DMS114 treated with DMSO at 0.1 percent for 48 hours (cell line): ENCODE results near the gene OLR1.

Source experiments
- DNase-seq: peaks from one replicate; lab custom pipeline; 2025; ENCODE audit not compliant: unreplicated experiment; lab: John Stamatoyannopoulos, UW

OLR1 gene

DNA sequence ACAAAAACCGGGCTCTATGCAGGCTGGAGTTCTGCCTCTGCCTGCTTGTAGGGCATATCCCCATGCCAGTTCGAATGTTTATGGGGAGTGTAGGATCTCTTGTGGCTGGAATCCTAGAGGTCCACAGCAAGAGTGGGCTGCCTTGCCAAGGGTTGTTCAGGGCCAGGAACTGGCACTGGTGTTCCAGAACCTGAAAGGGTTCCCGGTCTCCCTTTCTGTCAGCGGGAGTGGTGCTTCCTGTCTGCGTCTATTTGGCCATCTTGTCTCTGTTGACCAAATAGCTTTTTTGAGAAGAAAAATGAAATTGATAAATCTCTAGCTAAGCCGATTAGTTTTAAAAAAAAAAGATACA, 17.8 kb downstream of the OLR1 start:
- no peak for DNase-seq

DNA sequence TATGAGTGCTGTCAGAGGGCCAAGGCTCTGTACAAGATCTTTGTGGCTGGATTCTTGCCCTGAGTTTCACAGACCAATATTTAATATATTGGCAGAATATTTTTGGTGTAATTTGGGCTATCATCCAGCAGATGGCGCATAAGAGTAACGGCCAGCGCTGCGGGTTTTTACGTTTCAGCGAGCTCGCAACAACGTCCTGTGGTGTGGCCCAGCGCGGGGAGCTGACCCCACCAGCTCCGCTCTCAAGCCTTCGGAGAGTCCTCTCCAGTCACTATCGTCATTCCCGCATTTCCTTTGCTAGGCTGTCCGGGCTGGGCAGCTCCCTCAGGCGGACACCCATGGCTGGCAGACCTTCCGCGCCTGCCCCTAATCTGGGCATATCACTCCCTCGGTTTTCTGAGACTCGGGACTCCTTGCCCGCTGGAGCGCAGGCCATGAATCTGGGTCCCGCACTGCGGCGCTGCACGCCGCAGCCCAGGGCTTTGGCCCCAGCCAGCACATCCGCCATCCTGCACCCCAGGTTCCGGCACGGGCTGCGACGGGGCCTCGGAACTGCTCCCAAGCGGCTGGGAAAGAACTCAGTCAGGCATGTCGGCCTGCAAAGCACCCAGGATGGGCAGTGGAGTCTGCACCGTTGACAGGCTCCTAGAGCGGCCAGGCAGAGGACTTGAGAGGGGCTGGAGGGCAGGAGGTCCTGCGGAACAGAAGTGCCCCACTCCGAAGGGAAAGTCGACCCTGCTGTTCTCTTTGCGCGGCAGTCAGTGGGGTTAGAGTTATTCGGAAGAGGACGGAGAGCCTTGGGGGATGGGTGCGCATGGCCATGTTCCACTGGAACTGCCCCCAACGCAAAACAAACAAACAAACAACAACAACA, 18.4 kb downstream of the OLR1 start:
- peak; percentile 74 for DNase-seq

DNA sequence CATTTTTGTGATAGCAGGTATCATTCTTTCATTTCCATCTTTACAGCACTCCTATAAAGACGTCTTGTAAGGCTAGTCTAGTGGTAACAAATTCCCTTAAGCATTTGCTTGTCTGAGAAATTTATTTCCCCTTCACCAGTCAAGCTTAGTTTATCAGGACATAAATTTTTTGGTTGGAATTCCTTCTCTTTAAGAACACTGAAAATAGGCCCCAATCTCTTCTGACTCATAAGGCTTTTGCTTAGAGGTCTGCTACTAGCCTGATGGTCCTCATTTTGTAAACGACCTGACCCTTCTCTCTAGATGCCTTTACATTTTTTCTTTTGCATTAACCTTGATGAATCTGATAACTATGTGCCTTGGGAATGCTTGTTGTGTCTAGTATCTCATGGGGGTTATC, 20.3 kb downstream of the OLR1 start:
- DNase-seq, result no peak

DNA sequence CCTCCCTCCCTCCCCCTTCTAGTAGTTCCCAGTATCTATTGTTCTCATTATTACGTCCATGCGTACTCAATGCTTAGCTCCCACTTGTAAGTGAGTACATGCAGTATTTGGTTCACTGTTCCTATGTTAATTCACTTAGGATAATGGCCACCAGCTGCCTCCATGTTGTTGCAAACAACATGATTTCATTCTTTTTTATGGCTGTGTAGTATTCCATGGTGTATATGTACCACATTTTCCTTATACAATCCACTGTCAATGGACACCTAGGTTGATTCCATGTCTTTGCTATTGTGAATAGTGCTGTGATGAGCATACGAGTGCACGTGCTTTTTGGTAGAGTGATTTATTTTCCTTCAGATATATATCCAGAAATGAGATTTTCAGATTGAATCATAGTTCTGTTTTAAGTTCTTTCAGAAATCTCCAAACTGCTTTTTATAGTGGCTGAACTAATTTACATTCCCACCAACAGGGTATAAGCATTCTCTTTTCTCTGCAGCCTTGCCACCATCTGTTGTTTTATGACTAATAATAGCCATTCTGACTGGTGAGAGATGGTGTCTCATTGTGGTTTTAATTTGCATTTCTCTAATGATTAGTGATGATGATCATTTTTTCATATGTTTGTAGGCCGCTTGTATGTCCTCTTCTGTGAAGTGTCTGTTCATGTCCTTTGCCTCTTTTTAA, 24.1 kb downstream of the OLR1 start:
- DNase-seq, result no peak

DNA sequence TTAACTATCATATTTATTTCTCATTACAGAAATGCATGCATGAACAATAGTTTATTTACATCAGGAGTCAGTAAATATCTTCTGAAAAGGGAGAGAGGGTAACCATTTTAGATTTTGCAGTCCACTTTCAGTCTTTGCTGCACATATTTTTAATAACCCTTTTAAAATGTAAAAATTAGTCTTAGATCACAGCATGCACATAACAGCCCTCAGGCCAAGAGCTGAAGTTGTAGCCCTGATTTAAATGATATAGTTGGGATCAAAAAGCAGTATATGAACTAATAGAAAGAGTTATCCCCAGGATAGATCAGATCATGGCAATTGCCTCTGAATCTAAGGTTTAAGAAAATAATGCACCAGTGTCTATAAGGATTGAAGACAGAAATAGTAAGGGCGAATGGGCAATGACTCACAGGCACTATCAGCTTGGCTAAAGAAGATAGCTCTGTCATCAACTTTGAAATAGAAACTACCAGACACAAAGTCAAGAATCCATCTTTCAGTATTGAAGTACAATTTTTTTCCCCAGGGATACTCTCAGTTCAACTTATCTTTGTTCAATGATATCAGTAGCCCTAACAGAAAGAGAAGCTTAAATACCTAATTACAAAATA, 28.8 kb downstream of the OLR1 start:
- DNase-seq, result no peak

DNA sequence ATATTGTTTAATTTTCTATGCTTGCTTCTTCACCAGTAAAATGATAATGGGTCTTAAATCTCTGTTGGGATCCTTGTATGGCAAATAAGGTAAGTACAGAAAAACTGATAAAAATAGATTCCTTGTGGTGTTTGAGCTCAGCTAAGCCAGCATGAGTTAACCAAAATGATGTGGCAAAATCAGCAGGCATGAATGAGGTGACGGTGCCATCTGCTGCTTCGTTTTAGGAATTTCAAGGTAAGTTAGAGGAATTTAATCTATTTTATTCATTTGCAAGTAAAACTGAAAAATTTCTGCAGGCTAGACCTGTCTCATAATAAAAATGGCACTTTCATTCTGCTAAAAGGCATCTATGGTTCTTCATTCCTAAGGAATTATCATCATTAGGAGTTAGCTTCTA, 31.9 kb downstream of the OLR1 start:
- DNase-seq, result peak; percentile 56

DNA sequence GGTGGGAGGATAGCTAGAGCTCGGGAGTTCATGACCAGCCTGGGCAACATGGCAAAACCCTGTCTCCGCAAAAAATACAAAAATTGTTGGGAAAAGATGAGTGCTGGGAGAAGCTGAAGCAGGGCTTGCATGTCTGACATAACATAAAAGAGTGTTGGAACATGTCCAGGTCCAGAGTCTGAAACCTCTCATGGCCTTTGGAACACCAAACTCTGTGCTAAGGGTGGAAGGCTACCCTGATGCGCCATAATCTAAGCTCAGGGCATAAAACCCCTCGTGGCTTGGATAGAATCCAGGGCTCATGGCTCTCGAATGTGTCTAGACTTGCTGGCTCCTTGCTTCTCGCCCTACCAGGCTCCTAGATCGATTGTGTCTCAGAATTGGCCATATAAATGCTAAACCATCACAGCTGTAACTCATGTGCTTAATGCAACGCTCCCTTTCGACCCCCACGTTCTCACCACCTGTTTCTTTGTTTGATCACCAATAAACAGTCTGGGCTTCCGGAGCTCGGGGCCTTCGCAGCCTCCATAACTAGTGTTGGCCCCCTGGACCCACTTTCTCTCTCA, 35.2 kb downstream of the OLR1 start:
- no peak for DNase-seq

DNA sequence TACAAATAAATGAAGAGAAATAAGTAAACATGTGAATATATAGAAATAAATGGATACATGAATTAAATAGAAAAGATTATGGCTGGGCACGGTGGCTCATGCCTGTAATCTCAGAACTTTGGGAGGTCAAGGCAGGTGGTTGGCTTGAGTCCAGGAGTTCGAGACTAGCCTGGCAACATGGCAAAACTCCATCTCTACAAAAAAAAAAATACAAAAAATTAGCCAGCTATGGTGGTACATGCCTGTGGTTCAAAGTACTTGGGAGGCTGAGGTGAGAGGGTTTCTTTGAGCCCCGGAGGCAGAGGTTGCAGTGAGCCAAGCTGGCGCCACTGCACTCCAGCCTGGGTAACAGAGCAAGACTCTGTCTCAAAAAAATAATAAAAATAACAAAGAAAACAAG, 36.8 kb downstream of the OLR1 start:
- DNase-seq, result no peak

DNA sequence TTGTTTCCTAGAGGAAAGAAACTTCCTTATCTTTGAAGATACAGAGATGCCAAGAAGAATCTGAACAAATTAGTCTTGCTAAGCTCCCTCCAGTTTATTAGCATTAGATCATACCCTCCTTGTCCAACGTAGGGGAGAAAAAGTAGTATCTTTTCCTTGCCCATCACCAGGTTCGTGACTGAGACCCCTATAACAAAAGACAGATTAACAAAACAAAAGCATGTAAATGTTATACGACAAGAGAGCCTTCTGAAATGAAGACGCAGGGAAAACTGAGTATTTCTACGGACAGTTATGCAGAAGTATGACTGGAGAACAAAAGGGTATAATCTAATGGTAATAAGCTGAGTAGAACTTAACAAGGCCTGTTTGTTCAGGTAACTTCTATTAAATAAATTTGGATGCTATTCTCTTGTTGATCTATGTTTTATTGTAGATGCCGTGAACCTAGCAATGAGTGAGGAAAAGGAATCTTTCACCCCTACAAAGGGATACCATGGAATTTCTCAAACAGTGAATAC, 39.0 kb downstream of the OLR1 start:
- DNase-seq, result no peak

DNA sequence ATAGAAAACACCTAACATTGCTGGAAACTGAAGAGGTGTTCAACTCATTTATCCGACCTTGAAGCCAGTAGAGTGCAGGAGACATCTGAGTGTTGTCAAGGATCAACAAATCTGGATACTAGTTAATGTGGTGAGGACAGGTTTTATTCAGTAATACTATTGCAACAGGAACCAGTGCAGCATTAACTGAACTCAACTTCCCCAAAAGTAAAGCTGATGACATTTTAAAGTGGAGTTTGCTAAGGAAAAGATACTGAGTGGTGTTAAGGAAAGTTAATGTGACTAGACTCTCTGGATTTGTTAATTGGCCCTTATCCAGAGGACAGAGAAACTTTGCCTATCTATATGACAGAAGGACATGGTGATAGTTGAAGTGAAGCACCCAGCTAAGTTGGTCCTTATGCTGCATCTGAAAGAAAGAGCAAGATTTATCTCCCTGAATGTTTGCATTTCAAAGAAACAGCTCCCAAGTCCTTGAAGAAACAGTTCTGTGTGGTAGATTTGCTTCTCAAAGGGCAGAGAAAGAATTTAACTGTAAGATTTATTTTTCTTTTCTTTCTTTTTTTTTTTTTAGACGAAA, 40.7 kb downstream of the OLR1 start:
- DNase-seq, result no peak

DNA sequence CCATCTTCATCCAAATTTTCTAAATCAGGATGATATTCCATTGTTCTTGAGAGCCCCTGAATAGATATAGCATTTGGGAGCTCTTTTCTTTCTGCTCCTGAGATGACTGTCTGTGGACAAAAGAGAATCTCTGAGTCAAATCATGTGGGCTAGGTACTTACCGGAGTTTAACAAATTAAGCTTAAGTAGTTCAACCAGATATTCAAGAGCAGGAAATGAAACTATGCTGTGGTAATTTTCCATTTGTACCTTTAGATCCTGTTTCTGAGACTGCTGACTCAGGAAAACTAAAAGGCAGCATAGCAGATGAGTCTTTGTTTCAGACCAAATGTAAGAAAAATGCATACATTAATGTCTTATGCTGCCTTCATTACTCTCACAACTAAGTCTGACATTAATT, 41.9 kb downstream of the OLR1 start, which contains the start of gene CLEC7A:
CLEC7A (minus strand) TSS at position 158 of the 400 bp plus-strand sequence; CDS start at position 41, 117 bp downstream.
- no peak for DNase-seq

DNA sequence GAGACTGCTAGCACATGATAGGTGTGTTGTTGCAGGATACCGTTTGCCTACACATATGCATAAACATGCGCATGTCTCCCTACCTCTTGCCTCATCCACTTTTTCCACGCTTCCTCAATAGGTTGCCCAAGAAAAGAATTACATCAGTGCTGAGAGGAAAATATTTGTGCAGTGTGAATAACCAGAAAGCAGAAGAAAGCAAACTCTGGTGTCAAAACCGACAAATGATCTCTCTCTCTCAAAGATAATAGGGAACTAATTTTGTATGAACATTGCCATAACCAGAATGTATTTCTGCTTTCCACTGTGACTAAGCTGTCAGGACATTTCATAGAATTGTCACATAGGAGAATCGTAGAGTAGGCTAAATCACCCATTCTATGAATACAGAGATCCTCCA, 43.2 kb downstream of the OLR1 start:
- no peak for DNase-seq

DNA sequence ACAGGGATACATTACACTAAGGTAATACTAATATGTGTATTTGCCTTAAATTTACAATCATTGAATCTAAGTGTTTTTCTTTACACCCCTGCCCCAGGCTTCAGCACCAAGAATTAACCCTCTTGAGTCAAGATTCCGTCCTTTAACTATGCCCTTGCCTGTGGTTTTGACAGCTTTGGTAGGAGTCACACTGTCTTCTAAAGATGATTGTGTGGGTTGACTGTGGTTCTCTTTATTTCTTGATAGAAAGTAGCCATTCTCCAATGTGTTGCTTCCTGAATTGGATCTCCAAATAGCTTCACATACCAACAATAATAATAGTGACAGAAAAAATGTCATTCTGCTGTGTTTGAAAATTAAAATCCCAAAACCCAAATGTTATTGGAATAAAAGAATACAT, 45.5 kb downstream of the OLR1 start:
- DNase-seq, result no peak

DNA sequence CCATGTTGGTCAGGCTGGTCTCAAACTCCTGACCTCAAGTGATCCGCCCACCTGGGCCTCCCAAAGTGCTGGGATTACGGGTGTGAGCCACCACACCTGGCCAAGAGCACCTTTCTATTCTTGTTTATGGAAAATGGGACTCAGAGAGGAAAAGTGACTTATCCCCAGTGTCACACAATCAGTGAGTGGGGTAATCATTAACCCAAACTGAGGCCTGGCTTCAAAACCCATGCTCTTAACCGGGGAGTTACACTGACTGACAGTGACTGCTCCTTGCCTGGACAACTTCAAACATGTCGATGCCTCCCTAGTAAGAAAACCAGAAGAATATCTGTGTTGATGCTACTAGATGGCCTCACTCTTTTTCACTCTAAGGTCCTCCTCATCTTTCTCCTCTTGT, 49.2 kb downstream of the OLR1 start:
- no peak for DNase-seq

DNA sequence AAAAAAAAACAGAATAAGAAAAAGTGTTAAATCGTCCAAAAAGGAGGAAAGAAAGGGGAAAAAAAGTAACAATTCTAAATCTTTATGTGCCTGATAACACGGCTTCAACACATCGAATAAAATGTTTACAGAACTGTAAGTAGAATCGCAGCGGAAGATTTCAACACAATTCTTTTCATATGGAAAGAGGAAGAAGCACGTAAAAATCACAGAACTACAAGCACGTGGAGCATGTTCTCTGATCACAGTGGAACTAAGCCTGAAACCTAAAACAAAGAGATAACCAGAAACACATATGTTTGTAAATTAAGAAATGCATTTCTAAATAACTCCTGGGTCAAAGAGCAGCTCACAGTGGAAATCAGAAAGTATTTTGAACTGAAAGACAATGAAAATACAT, 50.7 kb downstream of the OLR1 start:
- no peak for DNase-seq

DNA sequence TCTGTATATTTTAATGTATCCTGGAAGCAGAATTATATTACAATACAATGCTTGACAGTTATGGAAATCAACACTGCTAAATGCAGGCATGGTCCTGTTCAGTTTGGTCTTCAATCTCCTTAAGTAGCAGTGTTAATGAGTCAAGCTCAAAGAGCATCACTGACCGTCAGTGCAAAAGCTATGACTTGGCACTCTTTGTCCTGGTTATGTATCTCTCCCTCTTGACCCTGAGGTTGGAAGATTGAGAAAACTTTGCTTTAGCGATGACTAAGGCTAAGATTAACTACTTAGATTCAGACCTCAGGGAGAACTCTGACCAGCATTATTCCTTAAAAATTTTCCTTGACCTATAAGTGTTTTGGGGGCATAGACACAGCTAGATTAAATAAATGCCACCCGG, 52.9 kb downstream of the OLR1 start:
- no peak for DNase-seq

DNA sequence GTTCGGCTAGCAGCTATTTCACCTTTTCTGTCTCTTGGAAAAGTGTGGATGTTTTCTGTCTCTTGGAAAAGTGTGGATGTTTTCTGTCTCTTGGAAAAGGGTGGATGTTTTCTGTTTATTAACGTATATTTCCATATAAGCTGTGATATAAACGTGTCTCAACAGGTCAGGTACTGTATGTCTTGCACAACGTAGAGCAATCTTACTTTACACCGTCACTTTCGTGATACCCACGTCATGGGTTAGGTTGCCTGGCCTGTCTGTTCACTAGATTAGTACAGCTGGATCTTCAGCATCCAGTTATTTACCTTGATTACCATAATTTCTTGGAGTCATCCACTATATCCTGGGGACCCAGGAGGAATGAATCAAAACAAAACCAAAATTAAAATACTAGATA, 56.0 kb downstream of the OLR1 start:
- no peak for DNase-seq

DNA sequence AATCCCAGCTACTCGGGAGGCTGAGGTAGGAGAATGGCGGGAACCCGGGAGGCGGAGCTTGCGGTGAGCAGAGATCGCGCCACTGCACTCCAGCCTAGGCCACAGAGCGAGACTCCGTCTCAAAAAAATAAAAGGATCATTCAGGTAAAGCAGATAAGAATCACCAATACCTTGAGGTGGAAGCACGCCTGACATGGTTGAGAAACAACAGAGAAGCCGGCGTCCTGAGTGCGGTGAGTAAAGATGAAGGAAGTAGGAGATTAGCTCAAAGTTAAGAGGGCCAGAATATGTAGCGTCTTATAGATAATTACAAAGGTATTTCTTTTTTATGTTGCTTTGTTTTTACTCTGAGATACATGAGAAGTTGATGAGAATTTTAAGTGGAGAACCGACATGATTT, 56.6 kb downstream of the OLR1 start:
- DNase-seq, result no peak

DNA sequence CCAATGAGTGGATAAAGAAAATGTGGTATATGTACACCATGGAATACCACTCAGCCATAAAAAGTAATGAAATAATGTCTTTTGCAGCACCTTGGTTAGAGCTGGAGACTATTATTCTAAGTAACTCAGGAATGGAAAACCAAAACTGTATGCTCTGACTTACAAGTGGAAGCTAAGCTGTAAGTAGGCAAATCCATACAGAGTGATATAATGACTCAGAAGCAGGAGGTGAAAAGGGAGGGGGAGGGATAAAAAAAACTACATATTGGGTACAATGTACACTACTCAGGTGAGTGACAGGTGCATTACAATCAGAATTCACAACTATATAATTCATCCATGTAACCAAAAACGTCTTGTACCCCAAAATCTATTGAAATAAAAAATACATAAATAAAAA, 58.0 kb downstream of the OLR1 start:
- no peak for DNase-seq

DNA sequence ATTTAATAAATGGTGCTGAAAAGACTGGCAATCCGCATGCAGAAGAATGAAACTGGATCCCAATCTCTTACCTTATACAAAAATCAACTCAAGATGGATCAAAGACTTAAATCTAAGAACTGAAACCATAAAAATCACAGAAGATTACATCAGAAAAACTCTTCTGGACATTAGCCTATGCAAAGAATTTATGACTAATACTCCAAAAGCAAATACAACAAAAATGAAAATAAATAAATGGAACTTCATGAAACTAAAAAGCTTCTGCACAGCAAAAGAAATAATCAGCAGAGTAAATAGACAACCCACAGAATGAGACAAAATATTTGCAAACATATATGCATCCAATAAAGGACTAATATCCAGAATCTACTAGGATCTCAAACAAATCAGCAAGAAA, 58.9 kb downstream of the OLR1 start:
- no peak for DNase-seq

DNA sequence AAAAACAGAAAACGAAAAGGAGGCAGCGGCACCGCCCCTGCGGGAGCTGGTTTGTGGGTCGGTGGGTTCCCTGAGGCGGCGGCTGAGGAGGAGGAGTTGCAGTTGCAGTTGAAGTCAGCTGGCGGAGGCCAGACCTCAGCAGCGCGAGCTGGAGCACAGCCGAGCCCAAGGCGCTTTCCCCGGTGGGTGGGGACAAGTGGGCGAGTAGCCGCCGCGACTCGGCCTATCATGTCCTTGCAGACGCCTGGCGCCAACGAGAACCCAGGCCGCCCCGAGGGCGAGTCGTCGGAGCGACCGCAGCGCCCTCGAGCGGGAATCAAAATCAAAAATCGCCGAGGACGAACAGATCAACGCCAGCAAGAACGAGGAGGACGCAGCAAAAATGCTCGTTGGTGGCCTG, 60.5 kb downstream of the OLR1 start:
- no peak for DNase-seq
